GM18951 (cell line): ENCODE data around the gene RORC.
A peak's percentile ranks its signal among the peaks of the same experiment; 100 is the strongest.

Experiments used
- POLR2A ChIP-seq: IDR thresholded peaks from 4 replicates; pipeline ENCODE4 v1.6.1; 2011; ENCODE audit warnings: mild to moderate bottlenecking; ENCODE audit not compliant: insufficient read length, insufficient read depth; ENCODE audit errors: extremely low read depth
- in situ Hi-C: fragments of 300-500 bp; cut with MboI; formaldehyde crosslinking; loops from one replicate; pipeline ENCODE4 v1.12.0; 2022; ENCODE audit warnings: low sequenced_read_pairs, mixed read lengths, inconsistent platforms; ENCODE audit not compliant: unreplicated experiment

Gene RORC

GRCh38 chr1:151841141-151841540, 9.5 kb upstream of the RORC start:
- in situ Hi-C loops: loop anchor here (25.0 kb wide), 1 partner anchor 254 kb away; no protein-coding TSS in a partner anchor
- TF ChIP-seq POLR2A: no peak

- in situ Hi-C loops: loop anchor here (25.0 kb wide), 1 partner anchor 253 kb away; no protein-coding TSS in a partner anchor
Observed at GRCh38 chr1:151840421-151840820, 8.8 kb upstream of the RORC start.

DNA sequence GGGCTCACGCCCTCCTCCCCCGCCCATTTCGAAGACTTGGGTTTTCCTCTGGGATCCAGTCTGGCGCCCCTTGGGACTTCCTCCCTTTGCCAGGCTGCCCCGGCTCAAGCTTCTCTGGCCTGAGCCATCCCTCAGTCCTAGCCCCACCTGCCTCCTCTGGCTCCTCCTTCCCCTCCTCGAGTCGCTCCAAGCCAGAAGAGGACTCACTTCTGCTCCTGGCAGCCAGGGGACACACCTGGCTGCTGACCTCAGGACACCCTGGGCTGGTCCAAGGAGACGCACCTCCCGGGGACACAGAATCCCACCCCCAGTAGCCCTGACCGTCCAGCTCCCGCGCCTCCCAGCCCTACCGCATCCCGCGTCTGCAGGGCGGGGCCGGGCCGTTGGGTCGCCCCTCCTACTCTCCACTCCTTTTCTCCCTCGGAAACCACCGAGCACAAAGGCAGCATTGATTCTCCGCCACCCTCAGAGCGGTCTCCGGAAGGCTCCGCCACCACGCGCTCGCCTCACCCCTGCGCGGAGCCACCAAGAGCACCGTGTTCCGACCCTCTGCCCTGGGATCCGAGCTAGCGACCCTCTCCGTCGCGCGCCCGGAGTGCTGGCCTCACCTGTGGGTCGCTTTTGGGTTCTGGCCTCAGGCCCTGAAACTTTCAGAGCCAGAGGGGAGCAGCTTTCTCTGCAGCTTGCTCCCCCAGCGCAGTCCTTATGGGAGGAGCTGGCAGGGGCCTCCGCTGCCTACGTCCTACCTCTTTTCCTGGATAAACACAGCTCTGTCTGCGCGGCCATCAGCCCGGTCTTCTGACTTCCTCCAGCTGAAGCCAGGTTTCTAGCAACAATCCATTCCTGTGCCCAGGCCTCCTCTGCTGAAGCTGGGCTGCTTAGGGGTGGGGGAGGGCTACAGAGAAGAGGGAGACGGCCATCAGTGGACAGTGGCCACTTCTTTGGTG, 8.1 kb upstream of the RORC start, which contains the start of gene C2CD4D:
C2CD4D (minus strand) TSS at position 364 of the 947 bp plus-strand sequence. CDS start 831 bp downstream, outside the sequence.
- in situ Hi-C loops: loop anchor here (25.0 kb wide), 1 partner anchor 252 kb away; no protein-coding TSS in a partner anchor
- peak; percentile 57 for TF ChIP-seq POLR2A

More at GRCh38 chr1:151840421-151840820, 8.8 kb upstream of the RORC start:
- no peak for TF ChIP-seq POLR2A

DNA sequence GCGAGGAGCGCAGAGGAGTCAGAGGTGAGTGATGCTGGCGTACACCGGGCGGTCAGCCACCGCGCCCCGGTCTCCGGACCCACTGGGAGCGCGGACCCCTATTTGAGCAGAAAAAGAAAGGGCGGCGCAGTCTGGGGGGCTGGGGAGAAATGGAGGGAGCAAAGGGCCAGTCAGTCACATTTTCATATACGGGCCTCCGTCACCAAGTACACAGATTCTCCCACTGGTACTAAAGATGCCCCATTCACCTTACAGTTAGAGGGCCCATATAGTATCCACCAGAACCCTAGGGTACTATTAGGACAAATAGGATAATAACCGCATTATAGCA, 7.4 kb upstream of the RORC start:
- in situ Hi-C loops: loop anchor here (25.0 kb wide), 1 partner anchor 252 kb away; no protein-coding TSS in a partner anchor
- TF ChIP-seq POLR2A: no peak

DNA sequence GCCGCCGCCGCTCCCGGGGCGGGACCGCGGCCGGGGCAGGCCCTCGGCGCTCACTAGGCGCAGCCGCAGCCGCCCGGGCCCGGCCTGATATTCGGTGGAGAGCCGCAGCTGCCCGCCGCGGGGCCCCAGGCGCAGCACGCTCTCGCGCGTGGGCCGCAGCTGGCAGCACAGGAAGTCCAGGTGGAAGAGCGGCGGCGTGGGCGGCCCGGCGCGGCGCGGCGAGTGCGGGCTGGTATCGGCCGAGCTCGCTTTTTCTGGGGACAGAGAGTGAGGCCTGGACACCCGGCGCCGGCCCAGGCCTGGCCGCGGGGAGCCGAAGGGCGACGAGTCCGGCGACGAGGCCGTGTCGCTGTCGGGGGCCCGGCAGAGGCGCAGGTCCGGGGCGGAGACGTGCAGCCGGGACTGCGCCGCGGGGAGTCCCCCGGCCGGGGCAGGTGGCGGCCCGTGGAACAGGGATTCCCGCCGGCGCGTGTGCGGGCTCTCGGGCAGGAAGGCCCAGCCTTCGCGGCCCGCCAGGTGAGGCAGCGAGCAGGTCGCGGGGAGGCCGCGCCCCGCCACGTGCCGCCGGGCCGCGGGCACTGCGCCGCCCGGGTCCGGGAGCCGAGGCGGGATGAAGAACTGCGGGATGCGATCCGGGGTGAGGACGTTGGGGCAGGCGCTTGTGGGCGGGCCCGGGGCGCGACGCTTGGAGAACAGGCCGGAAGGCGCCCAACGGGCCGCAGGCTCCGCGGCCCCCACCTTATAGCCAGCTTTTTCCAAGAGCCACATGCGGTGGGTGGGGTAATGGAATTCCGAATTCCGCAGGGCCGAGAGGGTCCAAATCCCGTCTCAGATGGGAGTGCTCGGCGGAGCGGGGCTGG, 6.8 kb upstream of the RORC start:
- peak; percentile 30 for TF ChIP-seq POLR2A
- in situ Hi-C loops: loop anchor here (25.0 kb wide), 1 partner anchor 251 kb away; no protein-coding TSS in a partner anchor

- in situ Hi-C loops: loop anchor here (25.0 kb wide), 1 partner anchor 251 kb away; no protein-coding TSS in a partner anchor
- TF ChIP-seq POLR2A: no peak
Observed at GRCh38 chr1:151837884-151838221, 6.3 kb upstream of the RORC start.

GRCh38 chr1:151837197-151837596, 5.6 kb upstream of the RORC start:
- TF ChIP-seq POLR2A: no peak
- in situ Hi-C loops: loop anchor here (25.0 kb wide), 1 partner anchor 250 kb away; no protein-coding TSS in a partner anchor

GRCh38 chr1:151835596-151835995, 4.0 kb upstream of the RORC start:
- in situ Hi-C loops: loop anchor here (25.0 kb wide), 1 partner anchor 248 kb away; no protein-coding TSS in a partner anchor
- TF ChIP-seq POLR2A: no peak

GRCh38 chr1:151834239-151834638, 2.6 kb upstream of the RORC start:
- in situ Hi-C loops: loop anchor here (25.0 kb wide), 1 partner anchor 247 kb away; no protein-coding TSS in a partner anchor
- TF ChIP-seq POLR2A: no peak

DNA sequence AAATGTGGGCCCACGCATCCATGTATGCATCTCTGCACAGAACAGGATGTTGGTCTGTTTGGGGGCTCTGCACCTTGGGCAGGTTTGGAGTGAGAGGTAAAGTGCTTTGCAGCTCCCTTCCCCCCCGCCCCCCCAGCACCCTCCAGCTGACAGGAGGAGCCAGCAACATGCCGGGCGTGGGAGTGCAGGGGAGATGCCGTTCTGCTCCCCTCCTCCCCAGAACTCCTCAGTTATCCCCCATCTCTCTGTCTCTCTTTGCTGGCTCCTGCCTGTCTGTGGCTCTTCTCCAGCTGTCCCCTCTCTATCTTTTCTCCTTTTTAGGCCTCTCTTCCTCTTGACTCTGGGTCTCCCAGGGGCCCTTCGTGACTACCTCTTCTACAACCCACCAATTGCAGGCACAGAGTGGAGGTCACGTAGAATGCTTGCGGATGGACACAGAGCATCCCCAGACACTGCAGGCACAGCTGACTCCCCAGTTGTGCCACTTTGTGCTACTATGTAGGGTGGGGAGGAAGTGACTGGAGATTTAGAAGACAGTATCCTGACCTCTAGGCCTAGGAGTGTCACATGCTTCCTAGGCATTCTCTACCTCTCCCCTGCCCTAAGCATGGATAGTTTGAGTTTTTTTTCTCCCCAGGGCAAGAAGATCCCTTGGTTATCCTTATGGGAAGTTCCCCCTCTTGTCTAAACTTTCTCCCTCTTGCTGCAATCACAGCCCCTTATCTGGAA, 1.7 kb upstream of the RORC start:
- TF ChIP-seq POLR2A: no peak
- in situ Hi-C loops: loop anchor here (25.0 kb wide), 1 partner anchor 246 kb away; no protein-coding TSS in a partner anchor

- in situ Hi-C loops: loop anchor here (25.0 kb wide), 1 partner anchor 245 kb away; no protein-coding TSS in a partner anchor
- no peak for TF ChIP-seq POLR2A
Observed at GRCh38 chr1:151832318-151832980, 847 bp upstream of the RORC start.

DNA sequence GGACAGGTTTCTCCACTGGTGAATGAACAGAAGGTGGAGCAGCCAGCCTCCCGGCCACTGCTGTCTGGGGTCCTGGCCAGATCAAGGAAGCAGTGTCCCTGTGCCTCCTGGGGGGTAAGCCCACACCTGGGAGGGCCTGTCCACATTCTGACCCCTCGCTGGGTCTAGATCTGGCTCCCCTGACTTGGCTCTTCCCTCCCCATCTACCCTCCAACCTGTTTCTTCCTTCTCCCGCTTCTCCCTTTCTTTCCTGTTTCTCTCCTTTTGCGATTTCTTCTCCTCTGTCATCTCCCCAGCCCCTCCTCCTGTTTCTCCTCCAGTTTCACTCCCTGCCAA, 378 bp downstream of the RORC start:
- in situ Hi-C loops: loop anchor here (25.0 kb wide), 1 partner anchor 244 kb away; no protein-coding TSS in a partner anchor
- TF ChIP-seq POLR2A: no peak
